Stimulated activated CD4-positive, alpha-beta T cell treated with anti-CD3 and anti-CD28 coated beads, Interleukin-12 subunit alpha, Interleukin-12 subunit beta, amount 100 ng/mL, for 4 hours (primary cell): Measurements from ENCODE around the gene KRT14.
"Not testable (repeated sequence)": the region's sequence is repeated elsewhere in the genome, so short reads cannot be mapped to it uniquely, and the experiment has no call there.

Source experiments
- DNase-seq: peaks from one replicate; pipeline ENCODE4 v3.0.0-alpha.2; 2020

KRT14 gene

DNA sequence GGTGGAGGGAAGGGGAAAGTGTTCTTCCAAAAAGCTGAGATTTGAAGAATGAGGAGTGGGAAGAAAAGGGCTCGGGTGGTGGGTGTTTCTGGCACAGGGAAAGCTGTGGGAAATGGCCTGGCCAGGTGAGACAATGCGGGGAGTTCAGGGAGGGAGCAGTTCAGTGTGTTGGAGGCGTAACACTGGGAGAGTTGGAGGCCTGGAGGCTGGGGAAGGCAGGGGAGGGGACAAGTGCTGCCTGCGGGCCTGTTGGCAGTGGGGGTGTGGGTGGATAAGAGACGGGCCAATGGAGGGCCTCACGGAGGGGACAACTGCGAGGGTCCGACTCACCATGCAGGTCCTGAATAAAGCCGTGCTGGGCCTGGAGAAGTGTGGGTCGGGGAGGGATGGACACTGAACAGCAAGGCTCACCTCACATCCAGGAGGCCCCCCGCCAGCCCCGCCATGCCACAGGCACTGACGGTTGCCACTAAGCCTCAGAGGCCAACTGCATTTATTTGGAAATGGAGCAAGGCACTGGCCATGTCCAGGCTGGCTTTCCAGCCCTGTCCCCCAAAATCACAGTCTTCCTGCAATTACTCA, 40.8 kb downstream of the KRT14 start:
- no peak for DNase-seq

DNA sequence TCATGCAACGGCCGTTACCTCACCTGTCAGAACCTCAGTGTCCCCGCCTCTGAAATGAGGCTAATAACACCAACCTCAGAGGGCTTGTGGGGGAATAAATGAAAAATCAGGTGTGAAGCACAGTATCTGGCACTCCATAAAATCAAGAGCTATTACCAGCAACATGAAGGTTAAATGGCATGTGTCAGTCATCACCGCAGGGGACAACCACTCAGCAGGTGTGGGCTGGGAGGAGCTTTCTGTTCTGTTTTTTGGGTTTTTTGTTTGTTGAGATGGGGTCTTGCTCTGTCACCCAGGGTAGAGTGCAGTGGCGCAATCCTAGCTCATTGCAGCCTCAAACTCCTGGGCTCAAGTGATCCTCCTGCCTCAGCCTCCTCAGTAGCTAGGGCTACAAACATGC, 41.8 kb downstream of the KRT14 start:
- DNase-seq, result no peak

DNA sequence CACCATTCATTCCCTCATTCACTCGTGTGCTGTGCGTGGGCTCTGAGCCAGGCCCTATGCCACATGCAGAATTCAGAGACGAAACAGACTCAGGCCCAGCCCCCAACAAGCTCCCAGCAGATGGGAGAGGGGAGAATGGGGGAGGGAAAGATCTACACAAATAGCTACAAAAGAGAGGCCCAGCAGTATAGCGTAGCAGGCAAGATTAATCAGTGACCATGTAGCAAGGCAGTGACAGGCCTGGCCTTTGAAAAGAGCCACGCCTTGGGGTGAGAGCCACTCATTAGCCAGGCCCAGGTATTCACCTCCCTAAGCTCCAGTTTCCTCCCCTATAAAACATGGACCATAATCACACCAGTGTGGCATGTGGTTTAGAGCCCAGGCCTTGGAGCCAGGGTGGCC, 42.2 kb downstream of the KRT14 start:
- no peak for DNase-seq

DNA sequence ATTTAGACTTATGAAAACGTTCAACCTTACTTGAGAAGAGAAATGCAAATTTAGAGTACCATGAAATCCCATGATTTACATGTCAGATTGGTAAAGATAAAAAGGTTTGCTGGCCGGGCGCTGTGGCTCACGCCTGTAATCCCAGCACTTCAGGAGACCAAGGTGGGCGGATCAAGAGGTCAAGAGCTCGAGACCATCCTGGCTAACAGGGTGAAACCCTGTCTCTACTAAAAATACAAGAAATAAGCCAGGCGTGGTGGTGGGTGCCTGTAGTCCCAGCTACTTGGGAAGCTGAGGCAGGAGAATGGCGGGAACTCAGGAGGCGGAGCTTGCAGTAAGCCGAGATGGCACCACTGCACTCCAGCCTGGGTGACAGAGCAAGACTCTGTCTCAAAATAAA, 43.9 kb downstream of the KRT14 start:
- DNase-seq, result not testable (repeated sequence)

DNA sequence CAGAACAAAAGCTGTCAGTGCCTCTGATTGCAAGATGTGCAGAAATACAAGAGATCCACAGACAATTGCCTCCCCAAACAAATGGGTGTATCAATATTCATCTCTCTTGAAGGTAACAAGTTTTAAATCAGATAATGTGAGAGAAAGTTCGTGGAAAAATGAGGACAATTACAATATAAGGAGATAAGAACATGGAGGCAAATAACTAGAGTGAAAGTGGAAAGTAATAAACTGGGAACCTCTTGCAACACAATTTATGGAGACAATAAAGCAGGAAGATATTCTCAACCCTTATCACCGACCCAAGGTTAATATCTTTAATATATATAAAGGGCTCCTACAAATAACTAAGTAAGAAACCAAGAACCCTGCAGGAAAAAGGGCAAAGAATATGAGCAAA, 44.3 kb downstream of the KRT14 start:
- DNase-seq, result no peak

DNA sequence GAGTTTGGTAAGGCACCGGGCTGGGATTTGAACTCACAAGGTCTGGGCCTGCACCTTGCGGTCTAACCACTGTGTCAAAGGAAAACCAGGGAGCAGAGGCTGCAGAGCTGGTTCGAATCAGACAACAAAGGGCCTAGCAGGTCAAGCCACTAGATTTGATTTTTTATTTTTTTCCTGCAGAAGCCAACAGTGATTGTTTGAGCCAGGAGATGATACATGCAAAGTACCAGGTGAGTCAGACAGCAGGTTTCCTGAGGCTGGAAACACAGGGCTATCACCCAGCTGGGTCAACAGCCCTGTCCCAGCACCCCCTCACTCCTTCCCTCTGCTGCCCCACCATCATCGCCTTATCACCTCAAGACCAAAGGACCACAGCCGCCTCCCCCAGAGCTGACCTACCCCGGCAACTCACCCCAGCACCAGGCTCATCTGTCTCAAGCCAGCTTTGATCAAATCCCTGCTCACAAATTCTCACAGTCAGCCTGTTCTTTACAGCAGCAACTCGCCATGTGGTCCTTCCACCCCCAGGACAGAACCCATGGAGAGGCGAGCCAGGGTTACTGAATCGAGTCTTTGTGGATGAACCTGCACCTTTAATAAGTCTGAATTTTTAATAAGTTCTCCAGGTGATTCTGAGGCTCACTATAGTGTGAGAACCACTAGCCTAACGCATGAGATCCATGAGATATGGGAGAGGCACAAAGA, 45.6 kb downstream of the KRT14 start:
- DNase-seq, result no peak

DNA sequence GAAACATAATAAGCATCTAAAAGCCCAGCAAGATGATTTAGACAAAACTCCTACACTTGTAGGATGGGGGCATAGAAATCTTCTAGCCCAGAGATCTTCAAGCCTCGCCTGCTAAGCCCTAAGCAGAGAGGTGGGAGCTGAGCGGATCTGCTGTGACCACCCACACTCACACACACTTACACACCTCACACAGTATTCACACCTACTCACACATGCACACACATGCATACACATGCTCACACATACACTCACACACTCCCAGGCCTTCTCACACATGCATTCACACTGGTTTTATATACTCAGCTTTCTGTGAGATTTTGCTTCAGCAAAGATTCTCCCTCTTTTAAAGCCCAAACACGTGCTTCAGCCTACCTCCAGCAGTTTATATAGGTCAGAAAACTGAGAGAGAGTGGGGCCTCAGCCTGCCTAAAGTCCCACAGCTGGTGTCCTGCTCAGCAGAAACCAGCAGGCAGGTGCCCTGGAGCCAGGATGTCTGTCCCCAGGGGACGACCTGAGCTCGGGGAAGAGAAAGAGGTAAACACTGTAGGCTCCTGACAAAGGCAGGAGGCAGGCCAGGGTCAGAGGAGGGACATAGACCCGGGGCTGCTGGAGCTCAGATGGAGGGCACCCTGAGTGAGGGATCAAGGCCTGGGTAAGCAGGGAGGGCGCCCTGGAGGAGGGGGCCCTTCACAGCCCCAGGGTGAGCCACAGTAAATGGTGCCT, 46.6 kb downstream of the KRT14 start:
- no peak for DNase-seq

DNA sequence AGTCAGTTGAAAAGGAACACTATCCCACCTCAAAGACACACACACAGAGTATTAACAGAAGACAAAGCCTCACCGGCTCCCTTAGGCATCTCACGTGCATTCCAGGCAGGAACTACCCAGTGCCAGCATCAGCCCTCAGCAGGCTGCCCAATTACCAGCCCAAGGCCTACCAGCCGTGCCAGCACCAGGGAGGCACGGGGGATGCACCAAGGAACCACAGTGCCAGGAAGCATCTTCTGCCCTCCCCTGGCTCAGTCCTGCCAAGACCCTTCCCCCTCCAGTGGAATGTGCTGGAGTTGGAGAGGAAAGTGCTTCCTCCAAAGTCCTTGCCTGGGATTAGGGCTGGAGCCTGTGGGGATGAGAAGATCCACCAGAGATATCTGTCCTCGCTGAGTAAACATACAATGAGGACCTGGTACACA, 47.6 kb downstream of the KRT14 start:
- DNase-seq, result no peak

DNA sequence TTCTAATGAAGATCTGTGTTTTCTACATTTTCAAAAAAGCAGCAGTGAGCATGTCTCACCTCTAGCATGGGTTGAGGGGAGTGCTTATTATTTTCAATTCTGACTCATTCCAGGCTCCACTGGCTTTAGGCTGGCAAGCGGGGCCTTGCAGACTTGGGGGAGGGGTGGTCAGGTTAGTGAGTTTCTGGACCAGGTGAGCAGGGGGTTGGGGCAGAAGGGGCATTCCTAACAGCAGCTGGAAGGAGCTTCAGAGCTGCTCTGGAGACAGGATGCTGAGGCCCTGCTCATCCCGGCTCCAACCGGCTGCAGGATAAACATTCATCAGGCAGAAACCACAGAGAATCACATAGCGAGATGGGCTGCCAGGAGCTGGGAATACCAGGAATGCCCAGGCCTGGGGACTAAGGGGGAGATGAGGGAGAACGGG, 48.1 kb downstream of the KRT14 start:
- no peak for DNase-seq

DNA sequence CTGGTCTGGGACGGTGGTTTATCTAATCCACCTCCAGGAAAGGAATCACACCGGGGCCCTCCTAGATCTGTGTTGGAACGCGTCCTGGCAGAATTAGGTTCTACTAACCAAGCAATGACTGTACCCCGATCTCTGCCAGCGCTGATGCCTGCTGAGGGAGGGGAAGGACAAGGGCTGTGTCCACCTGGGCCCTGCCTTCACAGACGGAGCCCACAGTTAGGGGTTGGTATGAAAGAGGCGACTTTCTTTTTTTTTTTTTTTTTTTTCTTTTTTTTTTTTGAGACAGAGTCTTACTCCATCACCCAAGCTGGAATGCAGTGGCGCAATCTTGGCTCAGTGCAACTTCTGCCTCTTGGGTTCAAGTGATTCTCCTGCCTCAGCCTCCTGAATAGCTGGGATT, 48.7 kb downstream of the KRT14 start:
- no peak for DNase-seq

DNA sequence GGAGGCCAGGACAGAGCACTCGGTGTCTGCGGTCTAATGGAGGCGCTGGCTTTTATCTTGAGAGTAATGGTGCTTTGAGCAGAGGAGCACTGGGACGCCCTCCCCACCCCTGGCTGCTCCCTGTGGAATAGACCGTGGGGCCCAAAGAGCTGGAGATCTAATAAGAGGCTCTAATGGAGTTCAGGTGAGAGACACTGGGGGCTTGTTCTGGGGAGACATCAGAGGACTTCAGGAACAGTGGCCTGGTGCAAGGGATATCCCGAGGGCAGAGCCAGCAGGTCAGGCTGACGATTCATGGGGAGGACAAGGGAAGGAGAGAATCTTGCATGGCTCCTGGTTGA, 49.1 kb downstream of the KRT14 start:
- no peak for DNase-seq

DNA sequence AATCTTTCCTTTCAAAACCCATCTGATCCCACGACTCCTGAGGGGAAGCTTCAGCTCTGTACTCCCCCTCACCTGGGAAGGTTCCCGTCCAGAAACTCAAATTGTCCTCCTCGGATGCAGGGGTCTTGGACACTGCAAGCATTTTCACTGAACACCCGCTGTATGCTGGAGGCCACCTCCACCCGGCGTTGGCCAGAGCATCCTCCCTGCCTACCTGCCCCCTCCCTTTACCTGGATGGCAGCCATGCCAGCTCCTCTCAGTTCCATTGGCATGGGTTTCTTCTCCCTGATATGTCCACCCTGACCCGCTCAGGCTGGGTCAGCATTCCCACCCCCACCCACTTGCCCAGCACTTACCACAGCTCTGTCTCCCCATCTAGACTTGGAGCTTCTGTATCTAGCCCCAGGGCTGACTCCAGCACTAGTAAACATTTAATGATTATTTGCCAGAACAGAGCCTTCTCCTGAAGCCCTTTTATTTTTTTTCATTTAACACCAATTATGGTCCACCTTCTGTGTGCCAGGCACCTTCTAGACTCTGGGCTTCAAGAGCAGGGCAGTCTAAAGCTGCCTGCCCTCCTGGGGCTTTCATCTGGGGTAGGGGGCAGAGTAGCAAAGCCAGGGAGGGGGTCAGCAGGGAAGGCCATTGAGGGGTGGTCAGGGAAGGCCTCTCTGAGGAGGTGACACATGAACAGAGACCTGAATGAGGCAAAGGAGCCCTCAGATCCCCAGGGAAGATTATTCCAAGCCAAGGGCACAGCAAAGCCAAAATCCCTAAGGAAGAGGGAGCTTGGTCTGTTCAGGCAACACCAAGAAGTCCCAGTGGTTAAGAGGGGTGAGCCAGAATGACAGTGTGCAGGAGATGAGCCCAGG, 49.7 kb downstream of the KRT14 start:
- DNase-seq, result no peak

DNA sequence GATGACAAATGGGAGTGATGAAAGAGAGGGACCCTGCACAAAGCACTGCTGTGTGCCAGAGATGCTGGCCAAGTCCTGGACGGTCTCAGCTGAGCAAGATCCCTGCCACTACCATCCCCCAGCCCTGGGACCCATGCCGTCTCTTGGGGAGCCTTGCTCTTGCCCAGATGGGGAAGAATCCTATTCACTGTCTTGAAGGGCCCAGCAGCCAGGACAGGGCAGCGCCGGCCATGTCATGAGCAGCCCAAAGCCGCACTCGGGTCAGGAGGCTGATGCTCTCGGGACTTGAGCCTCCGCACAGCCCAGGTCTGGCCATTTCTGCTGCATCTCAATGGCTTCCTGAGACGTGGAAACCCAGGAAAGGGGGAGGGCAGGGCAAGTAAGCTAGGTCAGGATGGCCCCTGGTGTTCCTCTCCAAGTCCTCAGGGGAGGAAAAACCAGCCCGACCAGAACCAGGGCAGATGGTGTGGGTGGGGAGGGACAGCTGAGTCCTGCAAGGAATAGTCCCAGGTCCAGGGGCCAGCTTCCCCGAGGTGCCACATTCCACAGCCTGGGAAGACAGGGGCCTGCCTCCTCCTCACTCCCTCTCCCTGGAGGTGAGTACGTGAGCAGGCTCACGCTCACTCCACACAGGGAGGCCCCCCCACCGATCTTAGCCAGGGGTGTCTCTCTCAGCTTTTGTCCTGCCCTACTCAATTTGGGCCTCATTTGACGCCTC, 50.8 kb downstream of the KRT14 start:
- DNase-seq, result no peak

DNA sequence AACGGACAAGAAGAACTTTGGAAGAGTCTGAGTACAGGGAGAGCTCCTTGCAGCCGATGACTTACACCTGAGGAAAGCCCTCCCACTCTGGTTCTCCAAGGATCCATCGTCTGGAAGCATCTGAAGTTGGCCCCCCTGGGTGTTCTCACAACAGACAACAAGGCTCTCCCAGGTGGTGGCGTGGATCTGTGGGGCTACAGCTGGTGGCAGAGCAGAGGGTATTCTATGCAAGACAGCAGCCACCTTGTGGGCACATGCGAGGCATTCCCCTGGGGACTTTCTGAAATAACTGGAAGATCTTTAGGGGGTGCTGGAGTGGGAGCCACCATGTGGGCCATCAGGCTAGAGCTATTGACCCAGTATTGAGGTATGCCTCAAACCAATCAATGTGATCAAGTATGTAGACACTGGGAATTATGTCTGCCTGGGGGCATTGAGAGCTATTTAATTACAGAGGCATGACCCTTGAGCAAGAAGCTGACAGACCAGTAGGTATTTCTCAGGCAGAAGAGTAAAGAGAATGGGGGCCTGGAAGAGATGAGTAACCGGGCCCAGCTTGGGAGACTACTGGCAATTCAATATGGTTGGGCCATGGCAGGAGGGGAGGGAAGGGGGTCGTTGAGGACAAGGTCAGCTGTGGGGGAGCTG, 51.7 kb downstream of the KRT14 start:
- DNase-seq, result no peak

DNA sequence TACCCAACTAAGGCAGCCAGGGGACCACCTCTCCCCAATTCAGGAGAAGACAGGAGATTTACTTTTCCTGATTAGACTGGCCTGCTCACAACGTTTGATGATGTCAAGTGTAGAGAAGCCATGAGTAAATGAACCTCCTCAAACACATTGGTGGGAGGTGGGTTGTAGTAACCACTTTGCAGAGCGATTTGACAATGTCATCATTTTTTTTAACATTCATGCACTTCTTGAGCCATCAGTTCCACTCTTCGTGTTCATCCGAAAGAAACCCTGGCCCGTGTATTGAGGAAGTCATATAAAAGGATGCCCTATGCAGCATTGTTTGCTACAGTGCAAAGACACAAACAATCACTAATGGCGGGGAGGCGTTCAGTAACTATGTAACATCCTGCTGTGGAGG, 53.1 kb downstream of the KRT14 start:
- no peak for DNase-seq

DNA sequence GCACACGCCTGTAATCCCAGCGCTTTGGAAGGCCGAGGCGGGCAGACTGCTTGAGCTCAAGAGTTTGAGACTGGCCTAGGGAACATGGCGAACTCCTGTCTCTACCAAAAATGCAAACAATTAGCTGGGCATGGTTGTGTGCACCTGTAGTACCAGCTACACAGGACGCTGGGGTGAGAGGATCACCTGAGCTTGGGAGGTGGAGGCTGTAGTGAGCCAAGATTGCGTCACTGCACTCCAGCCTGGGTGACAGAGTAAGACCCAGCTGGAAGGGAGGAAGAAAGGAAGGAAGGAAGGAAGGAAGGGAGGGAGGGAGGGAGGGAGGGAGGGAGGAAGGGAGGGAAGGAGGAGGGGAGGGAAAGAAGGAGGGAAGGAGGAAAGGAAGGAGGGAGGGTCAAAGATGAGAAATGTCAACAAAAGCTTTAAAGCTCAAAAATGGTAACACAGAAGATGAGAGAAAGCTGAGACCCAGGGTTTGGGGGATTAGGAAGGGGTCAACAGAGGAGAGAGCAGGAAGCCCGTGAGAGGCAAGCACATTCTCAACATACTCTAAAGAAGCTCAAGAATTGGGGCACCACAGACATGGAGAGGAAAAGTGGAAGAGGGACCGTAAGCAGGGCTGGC, 53.6 kb downstream of the KRT14 start:
- no peak for DNase-seq
